K562 (cell line): Measurements from ENCODE around the gene KMT2C. TPM values are rescaled to one million over a fixed set of nuclear protein-coding genes. Genes with fewer than 3 reads are reported as not detected.

Experiments used
- EGR1 ChIP-seq: fragments of 450-650 bp; conservative IDR thresholded peaks from 2 replicates; pipeline ENCODE4 v1.6.1; 2017; ENCODE audit warnings: mild to moderate bottlenecking
- GTF2E2 ChIP-seq: fragments of 200-800 bp; sonication (Bioruptor generic); IDR thresholded peaks from 2 replicates; pipeline ENCODE4 v1.6.1; 2016; ENCODE audit warnings: missing genetic modification characterization, missing compliant biosample characterization
- HCFC1 ChIP-seq: IDR thresholded peaks from 2 replicates; pipeline ENCODE4 v1.6.1; 2012; ENCODE audit warnings: low read depth, low read length, improper control_type of control experiment
- HLTF ChIP-seq: fragments of 450-650 bp; IDR thresholded peaks from 2 replicates; pipeline ENCODE4 v1.6.1; 2016
- KLF13 ChIP-seq: fragments of 450-650 bp; IDR thresholded peaks from 2 replicates; pipeline ENCODE4 v1.6.1; 2016; ENCODE audit warnings: missing genetic modification characterization, low read depth, mild to moderate bottlenecking, missing compliant biosample characterization, moderate library complexity, borderline replicate concordance
- LCOR ChIP-seq: sonication (generic); formaldehyde crosslinking; IDR thresholded peaks from 2 replicates; pipeline ENCODE4 v1.8.0; 2022; ENCODE audit warnings: mild to moderate bottlenecking, missing genetic modification reagents
- MYNN ChIP-seq, 2 experiments: sonication (generic); formaldehyde crosslinking in 1 of 2; IDR thresholded peaks; 2 replicates each; pipeline versions ENCODE4 v1.5.0 to v1.6.1; 2016 to 2020; ENCODE audit warnings: antibody characterized with exemption in 1 of 2, missing genetic modification reagents in 1 of 2
- PYGO2 ChIP-seq: fragments of 450-650 bp; IDR thresholded peaks from 2 replicates; pipeline ENCODE4 v1.6.1; 2016; ENCODE audit warnings: mild to moderate bottlenecking, missing genetic modification characterization, moderate library complexity, missing compliant biosample characterization
- RAD21 ChIP-seq, 2 experiments: fragments of 250-450 bp in 1 of 2; fragments of 450-650 bp in 1 of 2; sonication (Bioruptor Pico) in 1 of 2; formaldehyde crosslinking in 1 of 2; IDR thresholded peaks in 1 of 2; conservative IDR thresholded peaks in 1 of 2; 2 replicates each; pipeline versions ENCODE4 v1.4.0 to v1.8.0; 2020 to 2022; ENCODE audit warnings: mild to moderate bottlenecking in 2 of 2, moderate library complexity in 1 of 2
- RBFOX2 ChIP-seq: fragments of 200-400 bp; formaldehyde crosslinking; IDR thresholded peaks from 2 replicates; pipeline ENCODE4 v1.6.1; 2017; ENCODE audit warnings: low read depth, mild to moderate bottlenecking, low read length, moderate library complexity
- SIX5 ChIP-seq, 2 experiments: IDR thresholded peaks; 2 replicates each; pipeline ENCODE4 v1.6.1; 2011; ENCODE audit warnings: low read length in 2 of 2, borderline replicate concordance in 1 of 2, low read depth in 1 of 2, mild to moderate bottlenecking in 1 of 2, moderate library complexity in 1 of 2; ENCODE audit not compliant: insufficient read depth in 1 of 2
- STAG1 ChIP-seq: sonication (generic); formaldehyde crosslinking; IDR thresholded peaks from 2 replicates; pipeline ENCODE4 v1.5.0; 2020; ENCODE audit warnings: missing genetic modification reagents, borderline replicate concordance
- TFAM ChIP-seq: fragments of 250-450 bp; sonication (Bioruptor Pico); conservative IDR thresholded peaks from 2 replicates; pipeline ENCODE4 v1.5.0; 2021; ENCODE audit warnings: mild to moderate bottlenecking, moderate library complexity
- ZC3H4 ChIP-seq: sonication (generic); formaldehyde crosslinking; IDR thresholded peaks from 2 replicates; pipeline ENCODE4 v1.9.0; 2021; ENCODE audit warnings: missing genetic modification reagents, borderline replicate concordance
- ZNF444 ChIP-seq: fragments of 250-450 bp; sonication (Bioruptor Pico); IDR thresholded peaks from 2 replicates; pipeline ENCODE4 v1.4.0; 2020; ENCODE audit warnings: mild to moderate bottlenecking, moderate library complexity
- ZNF780A ChIP-seq: fragments of 250-450 bp; sonication (Bioruptor Pico); IDR thresholded peaks from 2 replicates; pipeline ENCODE4 v1.5.0; 2021; ENCODE audit warnings: mild to moderate bottlenecking
- polyA plus RNA-seq, 8 experiments: library from polyadenylated mRNA; depleted of rRNA in 4 of 8; stranded (reverse) in 5 of 8; unstranded in 3 of 8; fragments of >200 nt; fragmentation: Nextera tagmentation in 2 of 8; fragmentation: Illumina TruSeq in 1 of 8; extraction: Ambion mirVana in 2 of 8; extraction: Trizol in 1 of 8; gene quantifications; 2 replicates each; pipeline versions ENCODE4 v1.2.1 to v1.2.3, GENCODE V29; 2011 to 2014; ENCODE audit warnings: inconsistent platforms in 1 of 8, missing spikeins in 1 of 8
- total RNA-seq, 7 experiments: library from RNA; depleted of rRNA in 6 of 7; stranded (reverse); fragments of >200 nt in 6 of 7; fragmentation: Illumina TruSeq in 2 of 7; extraction: Trizol in 2 of 7; gene quantifications; 2 replicates each; pipeline versions ENCODE4 v1.2.1 to v1.2.3, GENCODE V29; 2011 to 2021; ENCODE audit warnings: low replicate concordance in 1 of 7
- TF ChIP-seq, protein P1 (sequence below), 2 experiments: fragments of 450-650 bp; conservative IDR thresholded peaks; 2 replicates each; pipeline ENCODE4 v1.6.1; 2017; ENCODE audit warnings: mild to moderate bottlenecking in 2 of 2, moderate library complexity in 2 of 2
- TF ChIP-seq, protein P2 (sequence below): fragments of 450-650 bp; IDR thresholded peaks from 2 replicates; pipeline ENCODE4 v1.6.1; 2017; ENCODE audit warnings: mild to moderate bottlenecking, moderate library complexity
- TF ChIP-seq, protein P3 (sequence below): fragments of 450-650 bp; conservative IDR thresholded peaks from 2 replicates; pipeline ENCODE4 v1.6.1; 2016; ENCODE audit warnings: missing genetic modification characterization, low read depth, mild to moderate bottlenecking, control low read depth, missing compliant biosample characterization
- TF ChIP-seq, protein P4 (sequence below): fragments of 250-450 bp; sonication (Bioruptor Pico); IDR thresholded peaks from 2 replicates; pipeline ENCODE4 v1.5.1; 2021; ENCODE audit warnings: mild to moderate bottlenecking

Gene KMT2C
- total and polyA plus RNA-seq, 9 of the 15 experiments (the other 6 are each of a cell fraction or from before 2014, with no cell fraction given), result 4.9 to 67.8 (median 27.1) TPM

DNA sequence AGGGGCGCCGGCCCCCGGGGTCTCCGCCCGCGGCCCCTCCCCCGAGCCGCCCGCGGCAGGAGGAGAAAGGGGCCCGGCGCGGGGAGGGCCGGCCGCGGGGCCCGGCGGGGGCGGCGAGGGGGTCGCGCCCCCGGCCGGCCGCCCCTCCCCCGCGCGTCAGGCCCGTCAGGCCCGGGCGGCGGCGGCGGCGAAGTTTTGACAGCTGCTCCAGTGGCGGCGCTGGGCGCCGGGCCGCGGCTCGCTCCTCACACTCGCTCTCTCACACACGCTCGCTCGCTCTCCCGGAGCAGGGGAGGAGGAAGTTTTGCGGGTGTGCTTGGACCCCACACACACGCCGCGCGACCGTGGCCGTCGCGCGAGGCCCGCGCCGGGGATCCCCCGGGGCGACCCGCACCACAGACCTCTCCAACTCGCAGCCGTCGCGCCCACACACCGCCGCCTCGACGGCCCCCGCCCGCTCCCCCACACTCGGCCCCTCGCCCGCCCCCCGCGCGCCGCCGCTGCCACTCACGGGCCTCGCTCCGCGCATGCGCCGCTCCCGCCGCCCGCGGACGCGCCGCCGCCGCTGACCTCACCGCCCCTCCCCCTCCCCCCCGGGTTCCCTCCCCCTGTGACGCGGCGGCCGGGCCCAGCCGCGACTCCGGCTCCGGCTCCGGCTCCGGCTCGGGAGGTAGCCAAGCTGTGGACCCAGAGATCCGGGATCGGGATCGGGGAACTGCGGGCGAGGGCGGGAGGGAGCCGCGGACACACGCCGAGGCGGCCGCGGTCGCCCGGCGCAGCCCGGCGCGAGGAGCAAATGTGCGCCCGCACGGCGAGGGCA is 518 bp upstream of the KMT2C start (continued):
- TF ChIP-seq RAD21 (CRISPR knock-in tag; conservative IDR thresholded peaks at IDR 0.05 in 1 of 2, IDR thresholded peaks at IDR 0.05 in 1 of 2) (peak; percentile 30 to 31; a peak in 3 of 4 replicates), HLTF (no peak), EGR1 (peak; percentile 61), LCOR (CRISPR knock-in tag) (0 out of 2 replicates have a peak, but pooled peaks have one; percentile 39), TFAM (CRISPR knock-in tag) (no peak), KLF13 (tag) (no peak), MYNN (IDR thresholded peaks at IDR 0.05) (peak; percentile 83; the same call in 1 of the 2 replicates), MYNN (CRISPR knock-in tag; IDR thresholded peaks at IDR 0.05) (no peak), ZNF780A (CRISPR knock-in tag) (no peak), GTF2E2 (tag) (peak; percentile 70; the same call in 1 of the 2 replicates), ZC3H4 (0 out of 2 replicates have a peak, but pooled peaks have one; percentile 58), HCFC1 (peak; percentile 64), SIX5 (IDR thresholded peaks at IDR 0.05; ENCODE audit: borderline replicate concordance in 1 of 2, insufficient read depth in 1 of 2, low read depth in 1 of 2, low read length in 2 of 2) (peak in 1 of 2 experiments; percentile 7; a peak in 1 of 4 replicates), RBFOX2 (peak; percentile 94), ZNF444 (CRISPR knock-in tag) (peak; percentile 94), STAG1 (CRISPR knock-in tag) (0 out of 2 replicates have a peak, but pooled peaks have one; percentile 25), PYGO2 (tag) (no peak)
- TF ChIP-seq, protein P1, sequence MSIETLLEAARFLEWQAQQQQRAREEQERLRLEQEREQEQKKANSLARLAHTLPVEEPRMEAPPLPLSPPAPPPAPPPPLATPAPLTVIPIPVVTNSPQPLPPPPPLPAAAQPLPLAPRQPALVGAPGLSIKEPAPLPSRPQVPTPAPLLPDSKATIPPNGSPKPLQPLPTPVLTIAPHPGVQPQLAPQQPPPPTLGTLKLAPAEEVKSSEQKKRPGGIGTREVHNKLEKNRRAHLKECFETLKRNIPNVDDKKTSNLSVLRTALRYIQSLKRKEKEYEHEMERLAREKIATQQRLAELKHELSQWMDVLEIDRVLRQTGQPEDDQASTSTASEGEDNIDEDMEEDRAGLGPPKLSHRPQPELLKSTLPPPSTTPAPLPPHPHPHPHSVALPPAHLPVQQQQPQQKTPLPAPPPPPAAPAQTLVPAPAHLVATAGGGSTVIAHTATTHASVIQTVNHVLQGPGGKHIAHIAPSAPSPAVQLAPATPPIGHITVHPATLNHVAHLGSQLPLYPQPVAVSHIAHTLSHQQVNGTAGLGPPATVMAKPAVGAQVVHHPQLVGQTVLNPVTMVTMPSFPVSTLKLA (conservative IDR thresholded peaks at IDR 0.05), result peak in 1 of 2 experiments; percentile 69; a peak in 2 of 4 replicates
- TF ChIP-seq, protein P2, sequence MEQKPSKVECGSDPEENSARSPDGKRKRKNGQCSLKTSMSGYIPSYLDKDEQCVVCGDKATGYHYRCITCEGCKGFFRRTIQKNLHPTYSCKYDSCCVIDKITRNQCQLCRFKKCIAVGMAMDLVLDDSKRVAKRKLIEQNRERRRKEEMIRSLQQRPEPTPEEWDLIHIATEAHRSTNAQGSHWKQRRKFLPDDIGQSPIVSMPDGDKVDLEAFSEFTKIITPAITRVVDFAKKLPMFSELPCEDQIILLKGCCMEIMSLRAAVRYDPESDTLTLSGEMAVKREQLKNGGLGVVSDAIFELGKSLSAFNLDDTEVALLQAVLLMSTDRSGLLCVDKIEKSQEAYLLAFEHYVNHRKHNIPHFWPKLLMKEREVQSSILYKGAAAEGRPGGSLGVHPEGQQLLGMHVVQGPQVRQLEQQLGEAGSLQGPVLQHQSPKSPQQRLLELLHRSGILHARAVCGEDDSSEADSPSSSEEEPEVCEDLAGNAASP, result no peak
- TF ChIP-seq, protein P3, sequence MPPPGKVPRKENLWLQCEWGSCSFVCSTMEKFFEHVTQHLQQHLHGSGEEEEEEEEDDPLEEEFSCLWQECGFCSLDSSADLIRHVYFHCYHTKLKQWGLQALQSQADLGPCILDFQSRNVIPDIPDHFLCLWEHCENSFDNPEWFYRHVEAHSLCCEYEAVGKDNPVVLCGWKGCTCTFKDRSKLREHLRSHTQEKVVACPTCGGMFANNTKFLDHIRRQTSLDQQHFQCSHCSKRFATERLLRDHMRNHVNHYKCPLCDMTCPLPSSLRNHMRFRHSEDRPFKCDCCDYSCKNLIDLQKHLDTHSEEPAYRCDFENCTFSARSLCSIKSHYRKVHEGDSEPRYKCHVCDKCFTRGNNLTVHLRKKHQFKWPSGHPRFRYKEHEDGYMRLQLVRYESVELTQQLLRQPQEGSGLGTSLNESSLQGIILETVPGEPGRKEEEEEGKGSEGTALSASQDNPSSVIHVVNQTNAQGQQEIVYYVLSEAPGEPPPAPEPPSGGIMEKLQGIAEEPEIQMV (tag), result no peak
- TF ChIP-seq, protein P4, sequence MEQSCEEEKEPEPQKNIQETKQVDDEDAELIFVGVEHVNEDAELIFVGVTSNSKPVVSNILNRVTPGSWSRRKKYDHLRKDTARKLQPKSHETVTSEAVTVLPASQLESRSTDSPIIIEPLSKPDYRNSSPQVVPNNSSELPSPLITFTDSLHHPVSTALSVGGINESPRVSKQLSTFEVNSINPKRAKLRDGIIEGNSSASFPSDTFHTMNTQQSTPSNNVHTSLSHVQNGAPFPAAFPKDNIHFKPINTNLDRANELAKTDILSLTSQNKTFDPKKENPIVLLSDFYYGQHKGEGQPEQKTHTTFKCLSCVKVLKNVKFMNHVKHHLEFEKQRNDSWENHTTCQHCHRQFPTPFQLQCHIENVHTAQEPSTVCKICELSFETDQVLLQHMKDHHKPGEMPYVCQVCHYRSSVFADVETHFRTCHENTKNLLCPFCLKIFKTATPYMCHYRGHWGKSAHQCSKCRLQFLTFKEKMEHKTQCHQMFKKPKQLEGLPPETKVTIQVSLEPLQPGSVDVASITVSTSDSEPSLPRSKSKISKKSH (CRISPR knock-in tag), result no peak
